AG04450 (cell line): Measurements from ENCODE around the gene STK33. TPM values are rescaled to one million over a fixed set of nuclear protein-coding genes. Genes with fewer than 3 reads are reported as not detected.

Experiments
- CTCF ChIA-PET: fragments of 300-600, 350-600 bp; formaldehyde crosslinking; extraction: SDS; loops from one replicate; lab custom pipeline; 2022; ENCODE audit warnings: antibody characterized with exemption, inconsistent platforms; lab: Charles Lee
- POLR2A ChIA-PET: fragments of 350-600 bp; formaldehyde crosslinking; extraction: SDS; loops from one replicate; lab custom pipeline; 2021; ENCODE audit warnings: antibody characterized with exemption, inconsistent platforms; lab: Yijun Ruan, JAX
- DNase-seq: peaks from one replicate; pipeline ENCODE4 v3.0.0-alpha.2; 2011; ENCODE audit warnings: low read depth, low spot score
- H3K27ac ChIP-seq: one replicate; pipeline ENCODE4 v1.5.1; 2012; ENCODE audit warnings: low read depth, low read length, control low read depth
- H3K27me3 ChIP-seq: one replicate; pipeline ENCODE4 v1.6.0; 2012; ENCODE audit warnings: low read length; ENCODE audit not compliant: control insufficient read depth, insufficient read depth
- H3K4me3 ChIP-seq: 2 replicates; pipeline ENCODE4 v1.5.1; 2011; ENCODE audit warnings: mild to moderate bottlenecking, low read depth, low read length, control low read depth
- H3K9me3 ChIP-seq: 2 replicates; pipeline ENCODE4 v1.5.1; 2012; ENCODE audit warnings: low read length; ENCODE audit not compliant: control insufficient read depth, insufficient read depth
- CTCF ChIP-seq: IDR thresholded peaks from 2 replicates; pipeline ENCODE4 v1.5.1; 2011; ENCODE audit warnings: low read depth, low read length, control low read depth, inconsistent platforms
- polyA plus RNA-seq: library from polyadenylated mRNA; depleted of rRNA; stranded (reverse); fragments of >200 nt; gene quantifications from 2 replicates; pipeline ENCODE4 v1.2.3, GENCODE V29; 2011

STK33 gene
- polyA plus RNA-seq, 1 experiment: 8.3 TPM

DNA sequence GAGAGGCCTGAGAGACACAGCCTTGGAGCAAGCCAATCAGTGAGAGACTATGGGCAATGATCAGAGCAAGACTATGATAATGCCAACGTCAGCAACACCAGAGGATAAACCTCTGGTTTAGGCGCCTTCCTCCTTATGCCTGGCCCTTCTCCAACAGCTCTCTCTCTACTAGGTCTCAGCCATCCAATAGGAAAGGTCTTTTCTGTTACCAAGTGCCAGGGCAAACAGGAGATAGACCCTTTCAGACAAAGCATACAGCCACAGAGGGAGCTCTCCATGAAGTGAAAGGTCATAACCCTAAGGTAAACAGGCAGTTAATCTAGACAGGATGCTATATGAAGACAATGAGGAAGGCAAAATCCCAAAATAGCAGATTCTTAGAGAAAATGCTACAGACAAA lies 9.5 kb downstream of the STK33 start:
- POLR2A ChIA-PET: interaction anchor here (0.6 to 0.9 kb wide), 2 partner anchors 10 to 17 kb away, joined by 3 read pairs; no protein-coding TSS in a partner anchor
- H3K27me3 ChIP-seq: no peaks in the 10 kb centered on the region
- no peak overlapping the region for H3K27ac ChIP-seq
- CTCF ChIA-PET: interaction anchor here (0.6 to 1.5 kb wide), 7 partner anchors 13 to 543 kb away, joined by 3 to 6 read pairs (median 4); no protein-coding TSS in a partner anchor
- DNase-seq: no peak
- no peak overlapping the region for H3K4me3 ChIP-seq
- no peak for TF ChIP-seq CTCF
- no peaks in the 10 kb centered on the region for H3K9me3 ChIP-seq

GRCh38 chr11:8584082-8584481 lies 9.9 kb downstream of the STK33 start:
- Histone ChIP-seq H3K4me3 (no peak overlapping the region), H3K9me3 (no peaks in the 10 kb centered on the region), H3K27me3 (no peaks in the 10 kb centered on the region), H3K27ac (no peak overlapping the region)
- POLR2A ChIA-PET: interaction anchor here (0.6 to 0.9 kb wide), 2 partner anchors 10 to 18 kb away, joined by 3 read pairs; no protein-coding TSS in a partner anchor
- no peak for TF ChIP-seq CTCF
- DNase-seq: no peak
- CTCF ChIA-PET: interaction anchor here (0.6 to 1.5 kb wide), 9 partner anchors 14 to 542 kb away, joined by 3 to 6 read pairs (median 4); no protein-coding TSS in a partner anchor

DNA sequence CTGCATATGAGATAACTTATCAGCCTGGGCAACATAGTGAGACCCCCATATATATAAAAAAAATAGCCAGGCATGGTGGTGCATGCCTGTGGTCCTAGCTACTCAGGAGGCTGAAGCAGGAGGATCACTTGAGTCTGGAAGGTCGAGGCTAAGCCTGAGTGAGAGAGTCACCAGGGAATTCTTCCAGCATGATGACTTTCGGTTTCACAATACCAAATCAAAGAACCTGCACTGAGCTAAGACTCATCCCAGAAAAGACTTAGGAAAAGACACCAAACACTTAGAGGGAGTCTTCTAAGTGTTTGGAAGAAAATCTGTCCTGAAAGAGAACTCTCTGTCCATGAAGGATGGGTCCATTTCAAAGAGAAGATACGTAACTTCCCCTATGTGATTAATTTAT lies 12.7 kb downstream of the STK33 start:
- no peak for TF ChIP-seq CTCF
- Histone ChIP-seq H3K9me3 (no peaks in the 10 kb centered on the region), H3K27me3 (no peaks in the 10 kb centered on the region), H3K27ac (no peak overlapping the region), H3K4me3 (no peak overlapping the region)
- POLR2A ChIA-PET: no interaction called here
- CTCF ChIA-PET: interaction anchor here (1.9 kb wide), 1 partner anchor 14 kb away, joined by 6 read pairs; no protein-coding TSS in a partner anchor
- no peak for DNase-seq

DNA sequence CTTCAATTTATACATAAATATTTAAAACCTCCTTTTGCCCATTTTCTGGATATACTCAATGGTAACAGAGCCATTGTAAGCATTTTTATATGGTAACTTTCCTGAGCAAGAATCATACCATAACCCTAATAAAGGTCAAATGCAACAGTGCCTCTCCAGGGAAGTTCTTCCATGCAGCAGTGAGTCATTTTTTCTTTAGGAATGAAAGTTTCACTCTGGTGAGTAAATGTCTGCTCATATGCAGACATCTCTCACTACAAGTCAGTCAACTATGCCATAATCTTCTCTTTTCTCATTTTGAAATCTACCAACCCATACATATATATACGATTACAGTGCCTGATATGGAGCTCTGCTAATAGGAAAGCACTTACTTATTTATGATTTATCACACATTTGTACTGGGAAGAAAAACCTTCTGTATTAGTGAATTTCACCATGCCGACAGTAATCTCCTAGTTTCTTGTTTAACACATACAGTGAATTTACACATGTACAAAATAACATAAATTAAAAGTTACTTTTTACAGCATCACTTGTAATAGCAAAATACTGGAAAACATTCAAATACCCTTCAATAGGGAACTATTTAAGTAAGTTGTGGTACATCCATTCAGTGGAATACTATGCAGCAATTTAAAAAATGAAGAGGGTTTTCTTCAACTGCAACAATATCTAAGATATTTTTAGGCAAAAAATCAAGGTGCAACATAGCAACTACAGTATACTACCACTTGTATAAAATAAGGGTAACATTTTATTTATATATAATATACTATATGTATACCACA lies 16.0 kb downstream of the STK33 start:
- CTCF ChIA-PET: interaction anchor here (0.9 to 1.8 kb wide), 2 partner anchors 11 to 385 kb away, joined by 3 to 13 read pairs; no protein-coding TSS in a partner anchor
- TF ChIP-seq CTCF: no peak
- POLR2A ChIA-PET: no interaction called here
- Histone ChIP-seq H3K27ac (no peak overlapping the region), H3K27me3 (no peaks in the 10 kb centered on the region), H3K9me3 (no peaks in the 10 kb centered on the region), H3K4me3 (no peak overlapping the region)
- no peak for DNase-seq

- no peak for DNase-seq
- POLR2A ChIA-PET: no interaction called here
- no peak for TF ChIP-seq CTCF
- no peak overlapping the region for H3K27ac ChIP-seq
- no peaks in the 10 kb centered on the region for H3K9me3 ChIP-seq
- H3K27me3 ChIP-seq: no peaks in the 10 kb centered on the region
- CTCF ChIA-PET: no interaction called here
- H3K4me3 ChIP-seq: no peak overlapping the region
Observed at GRCh38 chr11:8574798-8575197, 19.2 kb downstream of the STK33 start.
